SK-N-DZ (cell line): ENCODE data around the gene IL19.

ENCODE experiments used
- DNase-seq: peaks from one replicate; pipeline ENCODE4 v3.0.0-alpha.2; 2015; ENCODE audit warnings: low spot score
- small RNA-seq, 2 experiments: library from RNA; depleted of rRNA; stranded (forward); fragments of <200 nt; gene quantifications; one replicate each; pipeline ENCODE3, GENCODE V24; 2014

IL19 gene

DNA sequence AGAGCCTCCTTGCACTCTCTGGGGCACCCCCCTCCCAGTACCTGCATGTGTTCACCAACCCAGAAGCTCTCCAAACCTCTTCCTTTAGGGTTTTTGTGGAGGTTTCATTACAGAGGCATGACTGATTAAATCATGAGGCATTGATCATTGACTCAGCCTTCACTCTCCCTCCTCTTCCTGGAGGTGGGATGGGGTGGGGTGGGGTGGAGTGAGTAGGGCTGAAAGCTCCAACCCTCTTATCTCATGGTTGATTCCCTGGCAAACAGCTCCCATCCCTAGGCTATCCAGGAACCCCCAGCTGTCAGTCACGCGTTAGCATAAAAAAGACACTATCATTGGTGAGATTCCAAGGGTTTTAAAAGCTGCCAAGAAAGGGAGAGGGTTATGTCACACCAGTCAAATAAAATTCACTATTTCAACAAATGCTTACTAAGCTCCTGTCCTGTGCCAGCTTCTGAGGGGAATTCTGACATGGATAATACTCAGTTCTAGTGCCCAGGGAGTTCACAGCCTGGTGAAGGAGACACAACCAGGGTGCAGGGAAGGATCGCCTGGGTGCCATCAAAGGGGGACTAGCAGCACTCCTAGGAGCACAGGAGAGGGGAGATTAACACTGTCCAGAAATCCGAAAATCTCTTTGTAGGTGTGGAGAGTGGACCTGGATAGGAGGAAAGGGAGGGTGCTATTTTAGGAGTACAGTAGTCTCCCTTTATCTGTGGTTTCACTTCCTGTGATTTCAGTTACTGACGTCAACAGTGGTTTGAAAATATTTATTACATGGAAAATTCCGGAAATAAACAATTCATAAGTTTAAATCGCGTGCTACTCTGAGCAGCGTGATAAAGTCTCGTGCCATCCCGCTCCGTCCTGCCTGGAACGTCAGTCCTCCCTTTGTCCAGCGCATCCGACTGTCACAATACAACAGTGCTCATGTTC lies 119.8 kb downstream of the IL19 start:
- DNase-seq = no peak

- no peak for DNase-seq
Observed at GRCh38 chr1:206891412-206891811, 120.8 kb downstream of the IL19 start.

Small RNAs within 50 kb of the gene (small RNA-seq; reads per million reads assigned to genes)
- gene RF00019 = 0 reads per million in 2 experiments
